SJCRH30 (cell line): Measurements from ENCODE around the gene RBFOX1. TPM values are rescaled to one million over a fixed set of nuclear protein-coding genes. Genes with fewer than 3 reads are reported as not detected.

Experiments used
- DNase-seq, 2 experiments: peaks; one replicate each; pipeline ENCODE4 v3.0.0-alpha.2; 2015 to 2020
- H3K27ac ChIP-seq: fragments of 250-450 bp; sonication (Bioruptor Pico); 2 replicates; pipeline ENCODE4 v1.5.1; 2020; ENCODE audit warnings: mild to moderate bottlenecking, moderate library complexity
- H3K27me3 ChIP-seq: fragments of 250-450 bp; sonication (Bioruptor Pico); 2 replicates; pipeline ENCODE4 v1.5.1; 2020; ENCODE audit warnings: mild to moderate bottlenecking, moderate library complexity
- H3K36me3 ChIP-seq: fragments of 250-450 bp; sonication (Bioruptor Pico); 2 replicates; pipeline ENCODE4 v1.5.1; 2020; ENCODE audit warnings: mild to moderate bottlenecking, moderate library complexity
- H3K4me1 ChIP-seq: fragments of 250-450 bp; sonication (Bioruptor Pico); 2 replicates; pipeline ENCODE4 v1.5.1; 2020; ENCODE audit warnings: mild to moderate bottlenecking, moderate library complexity
- H3K4me3 ChIP-seq: fragments of 250-450 bp; sonication (Bioruptor Pico); 2 replicates; pipeline ENCODE4 v1.5.1; 2020; ENCODE audit warnings: mild to moderate bottlenecking, moderate library complexity
- H3K9me3 ChIP-seq: fragments of 250-450 bp; sonication (Bioruptor Pico); replicated peaks from 2 replicates; pipeline ENCODE4 v1.5.1; 2020; ENCODE audit warnings: mild to moderate bottlenecking, moderate library complexity
- total RNA-seq: library from RNA; depleted of rRNA; stranded (reverse); fragments of >200 nt; shearing (Covaris generic); gene quantifications from 2 replicates; pipeline ENCODE4 v1.2.3, GENCODE V29; 2014

Gene RBFOX1
- total RNA-seq, 1 experiment from 2014 or later, result 11.6 TPM

DNA sequence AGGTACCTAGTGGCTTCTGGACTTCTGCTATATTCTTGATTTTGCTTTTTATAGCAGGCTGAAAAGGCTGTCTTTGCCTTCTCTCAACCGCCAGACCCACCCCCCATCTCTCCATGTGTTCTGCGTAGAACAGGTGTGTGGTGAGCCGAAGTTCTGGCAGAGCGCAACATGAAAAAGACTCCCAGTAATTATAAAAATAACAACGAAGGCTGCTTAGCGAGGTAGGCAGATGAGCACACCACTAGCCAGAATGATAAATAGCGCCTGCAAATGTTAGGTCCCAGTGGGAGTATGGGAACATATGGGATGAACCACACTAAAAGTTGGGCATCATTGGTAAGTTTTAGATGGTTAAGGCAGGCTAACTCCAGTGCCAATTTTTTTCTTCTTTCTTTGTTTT lies 14.0 kb upstream of the RBFOX1 start:
- peaks cover 33% of the 10 kb centered on the region for H3K4me1 ChIP-seq
- no peaks in the 10 kb centered on the region for H3K27me3 ChIP-seq
- peak; percentile 24 to 56 for DNase-seq
- peak overlapping the region; percentile 26; the same call in 1 of the 2 replicates for H3K27ac ChIP-seq
- H3K36me3 ChIP-seq, result no peaks in the 10 kb centered on the region
- H3K9me3 ChIP-seq, result no peaks in the 10 kb centered on the region
- H3K4me3 ChIP-seq, result no peak overlapping the region

- DNase-seq, result peak in 1 of 2 experiments; percentile 38
- Histone ChIP-seq H3K27me3 (no peaks in the 10 kb centered on the region), H3K4me1 (peaks cover 33% of the 10 kb centered on the region), H3K36me3 (no peaks in the 10 kb centered on the region), H3K9me3 (no peaks in the 10 kb centered on the region), H3K4me3 (no peak overlapping the region), H3K27ac (peak overlapping the region; percentile 26; the same call in 1 of the 2 replicates)
Measured at GRCh38 chr16:7319514-7319913, 13.1 kb upstream of the RBFOX1 start.

- H3K27ac ChIP-seq, result no peak overlapping the region
- peak; percentile 55 to 78 for DNase-seq
- H3K4me1 ChIP-seq, result peaks cover 26% of the 10 kb centered on the region
- H3K27me3 ChIP-seq, result no peaks in the 10 kb centered on the region
- no peak overlapping the region for H3K4me3 ChIP-seq
- no peaks in the 10 kb centered on the region for H3K36me3 ChIP-seq
- no peaks in the 10 kb centered on the region for H3K9me3 ChIP-seq
Measured at GRCh38 chr16:7321661-7322060, 11.0 kb upstream of the RBFOX1 start.

DNA sequence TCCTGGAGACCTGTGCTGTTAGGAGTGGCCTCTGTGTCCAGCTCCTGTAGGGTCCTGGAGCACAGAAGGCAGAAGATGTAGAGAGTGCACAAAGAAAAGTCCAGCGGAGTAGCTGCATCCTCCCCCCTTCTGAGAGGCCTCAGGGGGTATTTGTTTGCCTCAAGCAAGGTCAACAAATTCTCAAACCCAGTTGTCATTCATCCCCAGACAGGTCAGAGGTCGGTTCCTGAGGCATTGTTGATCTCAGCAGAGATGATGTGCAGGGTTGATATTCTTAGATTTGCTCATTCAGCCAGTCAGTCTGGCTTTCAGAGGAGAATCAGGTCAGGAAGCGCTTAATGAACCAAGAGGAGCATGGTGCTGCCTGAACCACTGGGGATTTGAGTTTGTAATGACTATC lies 8.3 kb upstream of the RBFOX1 start:
- Histone ChIP-seq H3K27me3 (no peaks in the 10 kb centered on the region), H3K27ac (no peak overlapping the region), H3K4me3 (no peak overlapping the region), H3K36me3 (no peaks in the 10 kb centered on the region), H3K9me3 (no peaks in the 10 kb centered on the region), H3K4me1 (peaks cover 13% of the 10 kb centered on the region)
- DNase-seq, result no peak

DNA sequence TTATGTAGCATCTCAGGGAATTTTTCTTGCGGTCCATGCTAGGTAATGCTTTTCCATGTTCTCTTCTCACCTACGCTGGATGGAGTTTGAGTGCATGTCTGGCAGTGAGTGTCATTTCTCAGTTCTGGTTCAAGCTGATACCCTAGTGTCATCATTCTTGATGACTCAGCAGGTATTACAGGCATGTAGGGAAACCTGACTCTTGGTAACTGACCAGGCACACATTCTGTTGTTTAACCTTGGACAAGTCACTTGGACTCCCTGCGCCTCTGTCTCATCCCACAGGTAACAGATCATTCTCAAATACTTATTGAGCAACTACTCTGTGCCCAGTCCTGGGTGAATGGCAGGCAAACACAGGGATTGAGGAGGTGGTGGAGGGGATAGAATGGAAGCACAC lies 6.8 kb upstream of the RBFOX1 start:
- DNase-seq, result no peak
- Histone ChIP-seq H3K9me3 (no peaks in the 10 kb centered on the region), H3K4me3 (no peak overlapping the region), H3K4me1 (peaks cover 11% of the 10 kb centered on the region), H3K27me3 (no peaks in the 10 kb centered on the region), H3K36me3 (no peaks in the 10 kb centered on the region), H3K27ac (no peak overlapping the region)

DNA sequence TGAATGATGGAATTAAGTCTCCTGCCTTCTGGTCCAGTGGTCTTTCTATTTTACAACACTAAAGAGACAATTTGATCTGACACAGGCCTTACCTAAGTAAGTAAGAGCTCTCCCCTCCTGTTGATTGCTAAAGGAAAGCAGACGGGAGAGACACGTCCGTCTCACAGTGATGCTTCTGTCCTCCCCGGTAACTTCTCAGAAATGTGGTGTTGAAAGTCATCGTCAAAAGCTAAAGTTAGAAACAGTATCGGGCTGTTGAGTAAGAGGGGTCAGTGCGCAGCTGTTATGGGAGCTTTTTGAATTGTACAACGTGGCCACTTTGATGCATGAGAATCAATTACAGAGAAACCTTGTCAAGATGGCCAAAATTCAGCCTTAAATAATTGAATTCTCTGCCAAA lies 1.9 kb upstream of the RBFOX1 start:
- Histone ChIP-seq H3K27me3 (no peaks in the 10 kb centered on the region), H3K9me3 (no peaks in the 10 kb centered on the region), H3K27ac (peak overlapping the region; percentile 39), H3K36me3 (peaks cover 2% of the 10 kb centered on the region; the same call in 1 of the 2 replicates), H3K4me3 (peak overlapping the region; percentile 15; the same call in 1 of the 2 replicates), H3K4me1 (peaks cover 48% of the 10 kb centered on the region)
- DNase-seq, result peak; percentile 22 to 63

- H3K4me1 ChIP-seq, result peaks cover 60% of the 10 kb centered on the region
- peak overlapping the region; percentile 83 for H3K27ac ChIP-seq
Measured at GRCh38 chr16:7331997-7332396, 648 bp upstream of the RBFOX1 start.

GRCh38 chr16:7333180-7333725 lies 608 bp downstream of the RBFOX1 start:
- peak overlapping the region; percentile 43 for H3K4me3 ChIP-seq
- peak overlapping the region; percentile 83 for H3K27ac ChIP-seq
- no peak for DNase-seq

More at GRCh38 chr16:7331997-7332396, 648 bp upstream of the RBFOX1 start:
- H3K4me3 ChIP-seq, result peak overlapping the region; percentile 43
- no peaks in the 10 kb centered on the region for H3K27me3 ChIP-seq
- no peak for DNase-seq
- H3K9me3 ChIP-seq, result no peaks in the 10 kb centered on the region
- H3K36me3 ChIP-seq, result peaks cover 2% of the 10 kb centered on the region; the same call in 1 of the 2 replicates

DNA sequence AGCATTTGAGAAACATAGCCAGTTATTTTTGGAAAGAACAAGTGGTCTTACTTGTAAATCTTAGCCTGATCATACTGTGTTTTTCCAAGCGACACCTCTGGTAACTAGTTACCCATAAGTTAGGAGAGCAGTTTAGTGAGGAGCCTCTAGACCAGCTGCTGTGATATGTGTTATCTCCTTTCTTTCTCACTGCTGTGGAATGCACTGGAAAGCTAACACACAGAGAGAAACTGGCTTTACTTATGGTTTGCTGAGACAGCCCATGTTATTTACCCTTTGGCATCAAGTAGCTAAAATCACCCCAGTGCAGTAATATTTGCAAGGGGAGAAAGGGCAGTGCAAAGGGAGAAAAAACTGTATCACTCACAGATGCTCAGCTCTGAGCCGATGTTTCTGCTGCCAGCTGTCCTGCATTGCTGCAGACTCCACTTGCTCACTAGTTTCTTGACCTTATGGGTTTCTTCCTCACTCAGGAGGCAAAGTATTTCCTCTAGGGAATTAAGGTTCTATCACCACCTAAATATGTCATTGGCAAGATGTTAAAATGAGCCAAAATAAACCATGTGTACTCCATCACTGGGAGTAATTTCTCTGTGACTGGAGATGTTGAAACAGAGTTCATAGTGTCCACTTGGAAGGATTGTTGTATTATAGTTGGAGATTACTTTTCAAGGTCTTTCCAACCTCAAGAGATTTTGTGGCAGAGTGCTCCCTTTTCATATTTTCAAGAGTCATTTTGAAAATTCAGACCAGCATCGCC lies 2.3 kb downstream of the RBFOX1 start:
- H3K36me3 ChIP-seq, result peaks cover 2% of the 10 kb centered on the region; the same call in 1 of the 2 replicates
- peaks cover 61% of the 10 kb centered on the region for H3K4me1 ChIP-seq
- peak overlapping the region; percentile 35 for H3K27ac ChIP-seq
- no peak overlapping the region for H3K4me3 ChIP-seq
- no peaks in the 10 kb centered on the region for H3K27me3 ChIP-seq
- peak in 1 of 2 experiments; percentile 46 for DNase-seq
- no peaks in the 10 kb centered on the region for H3K9me3 ChIP-seq

More at GRCh38 chr16:7333180-7333725, 608 bp downstream of the RBFOX1 start:
- peaks cover 61% of the 10 kb centered on the region for H3K4me1 ChIP-seq
- H3K9me3 ChIP-seq, result no peaks in the 10 kb centered on the region
- H3K27me3 ChIP-seq, result no peaks in the 10 kb centered on the region
- peaks cover 2% of the 10 kb centered on the region; the same call in 1 of the 2 replicates for H3K36me3 ChIP-seq

- DNase-seq, result no peak
- Histone ChIP-seq H3K36me3 (peaks cover 2% of the 10 kb centered on the region; the same call in 1 of the 2 replicates), H3K4me1 (peaks cover 57% of the 10 kb centered on the region), H3K4me3 (no peak overlapping the region), H3K27me3 (no peaks in the 10 kb centered on the region), H3K9me3 (no peaks in the 10 kb centered on the region), H3K27ac (no peak overlapping the region)
Measured at GRCh38 chr16:7335991-7336634, 3.5 kb downstream of the RBFOX1 start.

DNA sequence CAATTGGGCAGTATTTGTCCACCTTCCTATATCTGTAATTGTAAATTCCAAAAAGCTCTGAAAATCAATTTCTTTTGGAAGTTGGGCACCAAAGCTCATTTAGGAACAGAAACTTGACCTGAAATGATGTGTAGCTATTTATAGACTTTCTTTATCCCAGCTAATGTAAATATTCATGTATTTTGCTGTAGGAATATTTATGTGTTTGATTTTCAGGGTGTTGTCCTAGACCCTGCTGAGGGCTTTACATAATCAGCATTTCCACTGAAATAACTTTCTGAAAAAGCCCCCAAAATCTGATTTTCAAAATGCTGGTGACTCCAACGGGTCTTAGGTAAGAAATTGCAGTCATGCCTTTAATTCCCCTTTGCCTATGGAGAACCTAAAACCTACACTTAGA lies 4.1 kb downstream of the RBFOX1 start:
- DNase-seq, result no peak
- Histone ChIP-seq H3K36me3 (peaks cover under 1% of the 10 kb centered on the region; the same call in 1 of the 2 replicates), H3K27me3 (no peaks in the 10 kb centered on the region), H3K4me1 (peaks cover 51% of the 10 kb centered on the region), H3K9me3 (no peaks in the 10 kb centered on the region), H3K27ac (no peak overlapping the region), H3K4me3 (no peak overlapping the region)

- DNase-seq, result no peak
- Histone ChIP-seq H3K27ac (no peak overlapping the region), H3K36me3 (no peaks in the 10 kb centered on the region), H3K27me3 (no peaks in the 10 kb centered on the region), H3K4me3 (no peak overlapping the region), H3K9me3 (no peaks in the 10 kb centered on the region), H3K4me1 (peaks cover 46% of the 10 kb centered on the region)
Measured at GRCh38 chr16:7338826-7339225, 6.2 kb downstream of the RBFOX1 start.

DNA sequence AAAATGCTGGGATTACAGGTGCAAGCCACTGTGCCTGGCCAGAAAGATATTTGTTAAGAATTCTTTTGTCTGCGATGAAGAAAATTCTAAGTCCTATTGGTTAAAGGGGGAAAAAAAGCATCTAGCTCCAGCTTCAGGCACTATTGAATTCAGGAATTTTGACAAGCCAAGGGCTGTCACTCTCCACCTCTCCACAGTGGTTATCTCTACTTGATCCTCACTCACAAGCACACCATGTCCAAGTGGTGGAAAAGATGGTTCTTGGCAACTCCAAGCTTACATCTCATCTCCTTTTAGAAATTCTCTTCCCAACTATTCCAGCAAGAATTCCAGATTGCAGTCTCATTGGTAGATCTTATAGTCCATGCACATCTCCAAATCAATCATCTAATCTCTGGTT lies 7.1 kb downstream of the RBFOX1 start:
- H3K27ac ChIP-seq, result no peak overlapping the region
- no peak overlapping the region for H3K4me3 ChIP-seq
- no peaks in the 10 kb centered on the region for H3K9me3 ChIP-seq
- peaks cover 43% of the 10 kb centered on the region for H3K4me1 ChIP-seq
- no peak for DNase-seq
- H3K27me3 ChIP-seq, result no peaks in the 10 kb centered on the region
- H3K36me3 ChIP-seq, result no peaks in the 10 kb centered on the region

DNA sequence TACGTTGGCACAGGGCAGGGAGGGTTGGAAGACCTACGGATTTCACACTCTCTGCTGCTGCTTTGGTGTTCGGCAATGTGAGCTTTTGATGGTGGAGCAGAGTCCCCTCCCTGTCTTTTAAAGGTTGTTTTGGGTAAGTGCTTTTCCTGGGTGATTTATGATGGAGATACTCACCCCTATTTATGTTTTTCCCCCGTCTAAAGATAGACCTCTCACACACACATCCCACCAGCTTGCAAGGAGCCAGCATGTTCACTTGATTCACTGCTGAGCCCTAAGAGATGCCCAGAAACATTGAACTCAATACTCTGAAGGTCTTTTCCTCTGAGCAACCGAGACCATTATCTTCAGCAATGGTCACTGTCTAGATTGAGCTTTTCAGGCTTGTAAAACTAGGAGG lies 8.3 kb downstream of the RBFOX1 start:
- H3K36me3 ChIP-seq, result no peaks in the 10 kb centered on the region
- H3K4me1 ChIP-seq, result peaks cover 40% of the 10 kb centered on the region
- no peak overlapping the region for H3K4me3 ChIP-seq
- no peaks in the 10 kb centered on the region for H3K9me3 ChIP-seq
- no peak overlapping the region for H3K27ac ChIP-seq
- no peak for DNase-seq
- no peaks in the 10 kb centered on the region for H3K27me3 ChIP-seq

DNA sequence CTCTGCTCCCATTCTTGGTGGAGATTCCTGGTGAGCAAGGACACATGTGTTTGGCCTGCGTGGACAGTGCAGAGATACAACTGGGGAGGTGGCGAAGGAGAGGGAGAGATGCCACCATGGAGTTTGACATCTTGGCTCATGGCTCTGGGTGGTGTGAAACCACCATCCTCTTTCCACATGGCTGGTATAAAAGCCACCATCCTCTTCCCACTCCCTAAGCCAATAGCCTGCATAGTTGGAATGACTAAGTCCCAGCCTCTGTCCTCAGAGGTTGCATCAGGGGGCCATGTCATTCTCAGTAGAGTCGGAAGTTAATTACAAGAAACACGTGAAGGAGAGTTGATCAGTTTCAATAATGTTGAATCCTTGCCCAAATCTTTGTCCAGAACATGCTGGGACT lies 10.0 kb downstream of the RBFOX1 start:
- Histone ChIP-seq H3K27ac (peak overlapping the region; percentile 47; the same call in 1 of the 2 replicates), H3K9me3 (no peaks in the 10 kb centered on the region), H3K4me1 (peaks cover 29% of the 10 kb centered on the region), H3K36me3 (no peaks in the 10 kb centered on the region), H3K4me3 (no peak overlapping the region), H3K27me3 (no peaks in the 10 kb centered on the region)
- DNase-seq, result no peak
